Ishikawa (cell line): ENCODE measurements around the gene CAPZA1.

Experiments used
- FOXM1 ChIP-seq: IDR thresholded peaks from 2 replicates; pipeline ENCODE4 v1.6.1; 2012; ENCODE audit warnings: low read depth, borderline replicate concordance
- ZBTB7A ChIP-seq: IDR thresholded peaks from 2 replicates; pipeline ENCODE4 v1.6.1; 2012; ENCODE audit warnings: low read depth
- TF ChIP-seq, protein P1 (sequence below): IDR thresholded peaks from 2 replicates; pipeline ENCODE4 v1.6.1; 2012; ENCODE audit warnings: low read depth, mild to moderate bottlenecking

DNA sequence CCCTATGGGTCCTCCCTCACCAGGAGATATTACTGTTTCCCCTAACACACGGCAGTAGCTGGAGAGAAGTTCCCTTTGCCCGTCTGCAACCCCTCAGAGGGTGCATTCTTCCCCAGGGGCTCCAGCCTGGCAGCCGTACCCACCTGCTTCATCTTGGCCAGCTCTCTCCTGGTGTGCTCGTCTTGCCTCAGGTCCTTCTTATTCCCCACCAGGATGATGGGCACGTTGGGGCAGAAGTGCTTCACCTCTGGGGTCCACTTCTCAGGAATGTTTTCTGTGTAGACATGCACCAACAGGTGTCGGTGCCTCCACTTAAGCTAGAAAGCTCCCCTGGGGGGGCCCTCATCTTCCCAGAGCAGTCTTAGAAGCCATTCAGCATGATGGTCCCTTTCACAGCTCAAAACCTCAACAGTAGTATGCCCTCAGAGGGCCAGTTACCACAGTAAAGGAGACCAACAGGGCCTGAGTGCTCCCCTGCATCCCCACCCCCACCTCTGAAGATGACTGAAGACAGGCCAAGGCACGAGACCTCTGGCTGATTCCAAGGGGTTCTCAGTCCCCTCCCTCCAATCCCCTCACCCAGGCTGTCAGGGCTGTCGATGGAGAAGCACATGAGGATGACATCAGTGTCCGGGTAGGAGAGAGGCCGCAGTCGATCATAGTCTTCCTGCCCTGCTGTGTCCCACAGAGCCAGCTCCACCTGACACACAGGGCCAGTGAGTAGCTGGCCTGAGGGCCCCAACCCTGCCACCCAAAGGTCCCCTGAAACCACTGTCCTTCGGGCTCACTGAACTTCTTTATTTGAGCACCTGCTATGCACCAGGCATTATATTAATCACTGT lies 83.0 kb downstream of the CAPZA1 start:
- TF ChIP-seq FOXM1 (no peak), ZBTB7A (no peak)
- TF ChIP-seq, protein P1, sequence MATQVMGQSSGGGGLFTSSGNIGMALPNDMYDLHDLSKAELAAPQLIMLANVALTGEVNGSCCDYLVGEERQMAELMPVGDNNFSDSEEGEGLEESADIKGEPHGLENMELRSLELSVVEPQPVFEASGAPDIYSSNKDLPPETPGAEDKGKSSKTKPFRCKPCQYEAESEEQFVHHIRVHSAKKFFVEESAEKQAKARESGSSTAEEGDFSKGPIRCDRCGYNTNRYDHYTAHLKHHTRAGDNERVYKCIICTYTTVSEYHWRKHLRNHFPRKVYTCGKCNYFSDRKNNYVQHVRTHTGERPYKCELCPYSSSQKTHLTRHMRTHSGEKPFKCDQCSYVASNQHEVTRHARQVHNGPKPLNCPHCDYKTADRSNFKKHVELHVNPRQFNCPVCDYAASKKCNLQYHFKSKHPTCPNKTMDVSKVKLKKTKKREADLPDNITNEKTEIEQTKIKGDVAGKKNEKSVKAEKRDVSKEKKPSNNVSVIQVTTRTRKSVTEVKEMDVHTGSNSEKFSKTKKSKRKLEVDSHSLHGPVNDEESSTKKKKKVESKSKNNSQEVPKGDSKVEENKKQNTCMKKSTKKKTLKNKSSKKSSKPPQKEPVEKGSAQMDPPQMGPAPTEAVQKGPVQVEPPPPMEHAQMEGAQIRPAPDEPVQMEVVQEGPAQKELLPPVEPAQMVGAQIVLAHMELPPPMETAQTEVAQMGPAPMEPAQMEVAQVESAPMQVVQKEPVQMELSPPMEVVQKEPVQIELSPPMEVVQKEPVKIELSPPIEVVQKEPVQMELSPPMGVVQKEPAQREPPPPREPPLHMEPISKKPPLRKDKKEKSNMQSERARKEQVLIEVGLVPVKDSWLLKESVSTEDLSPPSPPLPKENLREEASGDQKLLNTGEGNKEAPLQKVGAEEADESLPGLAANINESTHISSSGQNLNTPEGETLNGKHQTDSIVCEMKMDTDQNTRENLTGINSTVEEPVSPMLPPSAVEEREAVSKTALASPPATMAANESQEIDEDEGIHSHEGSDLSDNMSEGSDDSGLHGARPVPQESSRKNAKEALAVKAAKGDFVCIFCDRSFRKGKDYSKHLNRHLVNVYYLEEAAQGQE = no peak
